ENCODE data around the gene RAB20. TPM values are rescaled to one million over a fixed set of nuclear protein-coding genes. Genes with fewer than 3 reads are reported as not detected.

RAB20 gene
- total RNA-seq, 1 experiment from 2014 or later = 12.3 TPM

- no peak overlapping the region for H3K23ac ChIP-seq (ENCODE audit: insufficient read length, low read depth, low read length)
- peaks cover 3 to 6% of the 10 kb centered on the region in 2 experiments; a peak in 1 of 5 replicates for H3K9me3 Mint-ChIP-seq
- no peak overlapping the region for H3K9ac ChIP-seq (ENCODE audit: extremely low read depth, insufficient read length, low read length)
- peaks cover 8% of the 10 kb centered on the region; the same call in 1 of the 2 replicates for H3K79me2 ChIP-seq (ENCODE audit: insufficient read depth, low read length)
- H2BK15ac ChIP-seq (ENCODE audit: low read depth, low read length) = no peak overlapping the region
- no peak overlapping the region for H2AFZ ChIP-seq (ENCODE audit: low read length)
- H3K27me3 ChIP-seq (ENCODE audit: insufficient read depth, low read length) = no peaks in the 10 kb centered on the region
- H3K4me1 ChIP-seq (ENCODE audit: insufficient read depth, low read length) = no peaks in the 10 kb centered on the region
- H4K8ac ChIP-seq (replicated peaks; ENCODE audit: insufficient read length, low read depth, low read length) = no peak overlapping the region
- no peak for TF ChIP-seq CTCF (conservative IDR thresholded peaks at IDR 0.05)
- H3K27me3 Mint-ChIP-seq (ENCODE audit: low read depth) = no peaks in the 10 kb centered on the region
- peaks cover 11 to 23% of the 10 kb centered on the region in 2 experiments for H3K4me1 Mint-ChIP-seq
- no CpG with 5 or more reads among the region's 9 CpGs for WGBS (ENCODE audit: extremely low coverage, insufficient read length, low lambda C conversion rate)
- H3K4ac ChIP-seq (ENCODE audit: low read depth, low read length) = no peak overlapping the region
- H2BK120ac ChIP-seq (ENCODE audit: low read depth, low read length, poor library complexity, severe bottlenecking) = no peak overlapping the region
- H3K36me3 Mint-ChIP-seq (ENCODE audit: insufficient read depth in 1 of 3, low read depth in 3 of 3) = peaks cover 7 to 14% (median 8%) of the 10 kb centered on the region in 3 experiments
- no peak for DNase-seq
- H3K18ac ChIP-seq (ENCODE audit: insufficient read length, low read depth, low read length) = no peak overlapping the region
- no peak overlapping the region for H4K91ac ChIP-seq (ENCODE audit: insufficient read length, low read depth, low read length)
- H3K27ac ChIP-seq (ENCODE audit: insufficient read length, low read depth, low read length) = no peak overlapping the region
- no peak overlapping the region for H4K5ac ChIP-seq (ENCODE audit: insufficient read length, low read depth, low read length)
- H3K4me2 ChIP-seq (ENCODE audit: insufficient read depth, insufficient read length, low read length) = no peak overlapping the region
- no peaks in the 10 kb centered on the region for H3K23me2 ChIP-seq (ENCODE audit: insufficient read length, low read depth, low read length, poor library complexity, severe bottlenecking)
- no peak overlapping the region for H3K56ac ChIP-seq (ENCODE audit: insufficient read length, low read depth, low read length)
- H3K14ac ChIP-seq (ENCODE audit: insufficient read depth, low read length) = no peak overlapping the region
- H2BK5ac ChIP-seq (ENCODE audit: insufficient read length, low read length) = no peak overlapping the region
- no peaks in the 10 kb centered on the region for H3K9me3 ChIP-seq (ENCODE audit: control insufficient read depth, low read depth, low read length)
- no peaks in the 10 kb centered on the region for H4K20me1 ChIP-seq (ENCODE audit: control insufficient read depth, insufficient read depth, insufficient read length)
- no peak overlapping the region; a peak in 1 of 7 replicates for H3K27ac Mint-ChIP-seq
- no peak overlapping the region for H2BK12ac ChIP-seq (ENCODE audit: insufficient read length, low read depth, low read length)
- no peak overlapping the region for H2BK20ac ChIP-seq (ENCODE audit: low read depth, low read length, poor library complexity, severe bottlenecking)
- H3K79me1 ChIP-seq (ENCODE audit: insufficient read depth, low read depth, low read length, poor library complexity, severe bottlenecking) = no peaks in the 10 kb centered on the region
- no peak overlapping the region for H3T11ph ChIP-seq (ENCODE audit: low read length)
- no peak overlapping the region for H3K4me3 Mint-ChIP-seq
- H2AK5ac ChIP-seq (ENCODE audit: insufficient read length, low read length) = no peak overlapping the region
These were observed 8.8 kb downstream of the RAB20 start for GRCh38 chr13:110552767-110553166.
